IPS DF 4.7 (cell line): ENCODE results near the gene MYLK.

Source experiments
- DNase-seq: peaks from one replicate; pipeline ENCODE4 v3.0.0-alpha.2; 2013; ENCODE audit warnings: low spot score; ENCODE audit errors: extremely low read depth

Gene MYLK

GRCh38 chr3:123653221-123653682 lies 230.9 kb downstream of the MYLK start:
- no peak for DNase-seq

GRCh38 chr3:123652342-123652984 lies 231.7 kb downstream of the MYLK start:
- DNase-seq = no peak

GRCh38 chr3:123651449-123652341 lies 232.4 kb downstream of the MYLK start:
- DNase-seq = no peak

GRCh38 chr3:123650101-123650500 lies 234.0 kb downstream of the MYLK start:
- DNase-seq = no peak

GRCh38 chr3:123648696-123649405 lies 235.3 kb downstream of the MYLK start:
- DNase-seq = no peak

GRCh38 chr3:123644358-123644757 lies 239.8 kb downstream of the MYLK start:
- DNase-seq = no peak

- DNase-seq = no peak
Measured at GRCh38 chr3:123642957-123643330, 241.2 kb downstream of the MYLK start.

- peak; percentile 95 for DNase-seq
Measured at GRCh38 chr3:123642182-123642956, 241.8 kb downstream of the MYLK start.

GRCh38 chr3:123641505-123641904 lies 242.6 kb downstream of the MYLK start:
- no peak for DNase-seq

- DNase-seq = no peak
Measured at GRCh38 chr3:123640740-123641462, 243.2 kb downstream of the MYLK start.

- no peak for DNase-seq
Measured at GRCh38 chr3:123640311-123640710, 243.8 kb downstream of the MYLK start.

GRCh38 chr3:123638936-123639689 lies 245.0 kb downstream of the MYLK start:
- DNase-seq = no peak

GRCh38 chr3:123637841-123638240 lies 246.3 kb downstream of the MYLK start:
- no peak for DNase-seq

GRCh38 chr3:123637131-123637530 lies 247.0 kb downstream of the MYLK start:
- no peak for DNase-seq

- DNase-seq = no peak
Measured at GRCh38 chr3:123636431-123636841, 247.7 kb downstream of the MYLK start.

- DNase-seq = no peak
Measured at GRCh38 chr3:123635717-123636116, 248.4 kb downstream of the MYLK start.

GRCh38 chr3:123635217-123635616 lies 248.9 kb downstream of the MYLK start:
- DNase-seq = no peak

GRCh38 chr3:123634149-123635051 lies 249.7 kb downstream of the MYLK start:
- DNase-seq = no peak

- DNase-seq = no peak
Measured at GRCh38 chr3:123633530-123633929, 250.6 kb downstream of the MYLK start.
